CD4-positive, CD25-positive, alpha-beta regulatory T cell (primary cell): Measurements from ENCODE around the gene CSDE1. TPM values are rescaled to one million over a fixed set of nuclear protein-coding genes. Genes with fewer than 3 reads are reported as not detected.
A peak's percentile ranks its signal among the peaks of the same experiment; 100 is the strongest.

Source experiments
- ATAC-seq, 2 donors: fragments of 150-1000 bp; cut with Tn5 transposase; one replicate each; pipeline ENCODE4 v1.10.0; 2021; ENCODE audit warnings: low read depth in 2 of 2, moderate number of reproducible peaks in 2 of 2, moderate library complexity in 1 of 2
- DNase-seq, 3 donors: peaks; one replicate each; pipeline versions ENCODE4 v3.0.0 to v3.0.0-alpha.2; 2012 to 2022; ENCODE audit warnings: mixed read lengths in 1 of 3
- H3K27ac ChIP-seq: one replicate; pipeline ENCODE4 v1.7.0; 2013; ENCODE audit warnings: mild to moderate bottlenecking, low read length; ENCODE audit not compliant: insufficient read depth, poor library complexity, severe bottlenecking
- H3K27me3 ChIP-seq: one replicate; pipeline ENCODE4 v1.7.0; 2013; ENCODE audit warnings: low read length; ENCODE audit not compliant: control insufficient read depth, insufficient read depth
- H3K36me3 ChIP-seq: one replicate; pipeline ENCODE4 v1.7.0; 2013; ENCODE audit warnings: mild to moderate bottlenecking, low read length, moderate library complexity; ENCODE audit not compliant: control insufficient read depth, insufficient read depth
- H3K4me1 ChIP-seq: 2 replicates; pipeline ENCODE4 v1.7.0; 2013; ENCODE audit warnings: mild to moderate bottlenecking, low read length; ENCODE audit not compliant: insufficient read depth, control insufficient read depth, poor library complexity, severe bottlenecking
- H3K4me3 ChIP-seq: one replicate; pipeline ENCODE4 v1.7.0; 2013; ENCODE audit warnings: low read depth, mild to moderate bottlenecking, low read length, moderate library complexity
- H3K9me3 ChIP-seq, 2 experiments: 1 replicate in 1 of 2; 2 replicates in 1 of 2; pipeline ENCODE4 v1.7.0; 2013; ENCODE audit warnings: low read length in 2 of 2, mild to moderate bottlenecking in 1 of 2, moderate library complexity in 1 of 2; ENCODE audit not compliant: control insufficient read depth in 2 of 2
- H3K27ac Mint-ChIP-seq, 3 donors: one replicate each; pipeline ENCODE4 v1.8.0; 2020 to 2022; ENCODE audit warnings: mild to moderate bottlenecking in 3 of 3, mixed read lengths in 3 of 3, moderate library complexity in 2 of 3
- H3K27me3 Mint-ChIP-seq: one replicate; pipeline ENCODE4 v1.8.0; 2022; ENCODE audit warnings: mild to moderate bottlenecking, mixed read lengths
- H3K36me3 Mint-ChIP-seq: one replicate; pipeline ENCODE4 v1.8.0; 2020; ENCODE audit warnings: mixed read lengths
- H3K4me1 Mint-ChIP-seq, 4 donors: one replicate each; pipeline ENCODE4 v1.8.0; 2020 to 2022; ENCODE audit warnings: mixed read lengths in 4 of 4, mild to moderate bottlenecking in 1 of 4
- H3K4me3 Mint-ChIP-seq, 4 donors: one replicate each; pipeline ENCODE4 v1.8.0; 2020 to 2022; ENCODE audit warnings: mild to moderate bottlenecking in 4 of 4, mixed read lengths in 4 of 4, moderate library complexity in 3 of 4
- H3K9me3 Mint-ChIP-seq, 7 donors: one replicate each; pipeline ENCODE4 v1.8.0; 2020 to 2022; ENCODE audit warnings: mixed read lengths in 7 of 7, mild to moderate bottlenecking in 3 of 7, moderate library complexity in 2 of 7
- polyA plus RNA-seq, 4 donors: library from polyadenylated mRNA; unstranded; fragments of 300-500 nt; fragmentation: Illumina TruSeq; gene quantifications; one replicate each; pipeline ENCODE4 v1.2.3, GENCODE V29; 2021
- total RNA-seq: library from RNA; stranded (reverse); gene quantifications from one replicate; pipeline ENCODE4 v1.2.3, GENCODE V29; 2022

Gene CSDE1
- total and polyA plus RNA-seq, 5 donors from 2014 or later: 363 to 641 (median 367) TPM

GRCh38 chr1:114728553-114728952 lies 29.2 kb downstream of the CSDE1 start:
- H3K27me3 ChIP-seq: no peaks in the 10 kb centered on the region
- no peaks in the 10 kb centered on the region for H3K9me3 ChIP-seq
- H3K27me3 Mint-ChIP-seq: no peaks in the 10 kb centered on the region
- no peaks in the 10 kb centered on the region for H3K9me3 Mint-ChIP-seq
- no peak overlapping the region for H3K27ac Mint-ChIP-seq
- no peaks in the 10 kb centered on the region for H3K4me1 ChIP-seq
- peaks cover 65% of the 10 kb centered on the region for H3K36me3 Mint-ChIP-seq
- no peak overlapping the region for H3K27ac ChIP-seq
- ATAC-seq (no peak), DNase-seq (no peak)
- no peak overlapping the region for H3K4me3 Mint-ChIP-seq
- H3K36me3 ChIP-seq: peaks cover 99% of the 10 kb centered on the region
- H3K4me1 Mint-ChIP-seq: peaks cover 0 to 25% (median 8%) of the 10 kb centered on the region in 4 donors
- no peak overlapping the region for H3K4me3 ChIP-seq

- ATAC-seq (no peak), DNase-seq (no peak)
- H3K27me3 ChIP-seq: no peaks in the 10 kb centered on the region
- no peak overlapping the region for H3K27ac ChIP-seq
- no peaks in the 10 kb centered on the region for H3K9me3 Mint-ChIP-seq
- no peaks in the 10 kb centered on the region for H3K4me1 ChIP-seq
- H3K36me3 ChIP-seq: peaks cover 98% of the 10 kb centered on the region
- peaks cover 66% of the 10 kb centered on the region for H3K36me3 Mint-ChIP-seq
- peak overlapping the region in 1 of 3 donors; percentile 54 for H3K27ac Mint-ChIP-seq
- H3K27me3 Mint-ChIP-seq: no peaks in the 10 kb centered on the region
- H3K9me3 ChIP-seq: no peaks in the 10 kb centered on the region
- H3K4me3 ChIP-seq: no peak overlapping the region
- H3K4me1 Mint-ChIP-seq: peaks cover 0 to 13% (median 3%) of the 10 kb centered on the region in 4 donors
- no peak overlapping the region for H3K4me3 Mint-ChIP-seq
Measured at GRCh38 chr1:114725230-114725629, 32.6 kb downstream of the CSDE1 start.

GRCh38 chr1:114723915-114724314 lies 33.9 kb downstream of the CSDE1 start:
- H3K27me3 Mint-ChIP-seq: no peaks in the 10 kb centered on the region
- peaks cover 66% of the 10 kb centered on the region for H3K36me3 Mint-ChIP-seq
- ATAC-seq: no peak
- DNase-seq: no peak
- H3K4me1 ChIP-seq: no peaks in the 10 kb centered on the region
- H3K9me3 Mint-ChIP-seq: no peaks in the 10 kb centered on the region
- peaks cover 0 to 22% (median 3%) of the 10 kb centered on the region in 4 donors for H3K4me1 Mint-ChIP-seq
- H3K4me3 ChIP-seq: no peak overlapping the region
- H3K27ac Mint-ChIP-seq: no peak overlapping the region
- no peak overlapping the region for H3K27ac ChIP-seq
- H3K9me3 ChIP-seq: no peaks in the 10 kb centered on the region
- no peaks in the 10 kb centered on the region for H3K27me3 ChIP-seq
- peaks cover 99% of the 10 kb centered on the region for H3K36me3 ChIP-seq
- no peak overlapping the region for H3K4me3 Mint-ChIP-seq

DNA sequence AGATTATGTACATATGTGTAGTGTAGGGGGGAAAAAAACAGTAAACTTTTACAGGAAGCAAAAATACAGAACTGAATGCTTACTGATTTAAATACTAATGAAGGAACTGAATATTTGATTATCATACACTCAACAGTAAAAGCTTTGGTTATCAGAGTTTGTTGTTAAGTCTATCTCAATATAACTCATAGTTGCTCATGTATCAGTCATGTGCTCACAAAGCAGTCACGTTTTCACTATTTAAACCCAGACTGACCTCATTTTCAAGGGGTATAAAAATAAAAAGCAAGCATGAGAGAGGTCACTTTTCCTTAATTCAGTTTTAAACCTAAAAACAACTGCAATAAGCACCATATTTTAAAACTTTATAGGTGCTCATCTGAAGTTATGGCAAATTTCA lies 34.3 kb downstream of the CSDE1 start:
- H3K9me3 ChIP-seq: no peaks in the 10 kb centered on the region
- H3K36me3 Mint-ChIP-seq: peaks cover 67% of the 10 kb centered on the region
- H3K4me1 ChIP-seq: no peaks in the 10 kb centered on the region
- no peak for ATAC-seq
- no peak overlapping the region for H3K4me3 ChIP-seq
- no peaks in the 10 kb centered on the region for H3K9me3 Mint-ChIP-seq
- H3K27ac ChIP-seq: no peak overlapping the region
- no peak overlapping the region for H3K4me3 Mint-ChIP-seq
- no peaks in the 10 kb centered on the region for H3K27me3 ChIP-seq
- H3K27ac Mint-ChIP-seq: no peak overlapping the region
- no peak for DNase-seq
- peaks cover 0 to 22% (median 3%) of the 10 kb centered on the region in 4 donors for H3K4me1 Mint-ChIP-seq
- H3K36me3 ChIP-seq: peaks cover 99% of the 10 kb centered on the region
- no peaks in the 10 kb centered on the region for H3K27me3 Mint-ChIP-seq

- no peaks in the 10 kb centered on the region for H3K27me3 Mint-ChIP-seq
- peak overlapping the region in 1 of 4 donors; percentile 34 for H3K4me3 Mint-ChIP-seq
- peaks cover 80% of the 10 kb centered on the region for H3K36me3 ChIP-seq
- H3K27ac ChIP-seq: no peak overlapping the region
- H3K36me3 Mint-ChIP-seq: peaks cover 54% of the 10 kb centered on the region
- H3K9me3 ChIP-seq: no peaks in the 10 kb centered on the region
- DNase-seq (no peak), ATAC-seq (no peak)
- no peaks in the 10 kb centered on the region for H3K27me3 ChIP-seq
- peaks cover 12% of the 10 kb centered on the region for H3K4me1 ChIP-seq
- peak overlapping the region in 1 of 3 donors; percentile 61 for H3K27ac Mint-ChIP-seq
- H3K4me1 Mint-ChIP-seq: peaks cover 14 to 34% (median 17%) of the 10 kb centered on the region in 4 donors
- H3K9me3 Mint-ChIP-seq: no peaks in the 10 kb centered on the region
- H3K4me3 ChIP-seq: no peak overlapping the region
Measured at GRCh38 chr1:114720492-114720891, 37.3 kb downstream of the CSDE1 start.

DNA sequence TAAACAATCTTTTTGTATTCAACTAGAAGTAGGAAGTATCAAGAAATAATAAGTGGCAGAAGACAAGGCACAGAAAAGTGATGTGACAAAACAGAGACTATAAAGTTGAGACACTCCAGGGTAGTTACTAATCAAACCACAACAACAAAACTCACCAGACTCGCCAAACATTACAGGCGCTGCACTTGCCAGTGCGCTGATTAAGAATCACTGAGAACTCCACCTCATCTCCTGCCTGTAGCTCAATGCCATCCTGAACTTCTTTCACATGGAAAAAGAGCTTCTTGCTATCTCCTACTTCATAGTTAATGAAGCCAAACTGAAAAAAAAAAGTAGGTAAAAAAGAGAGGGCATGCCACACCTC lies 38.4 kb downstream of the CSDE1 start:
- H3K27ac ChIP-seq: no peak overlapping the region
- peaks cover 15 to 32% (median 20%) of the 10 kb centered on the region in 4 donors for H3K4me1 Mint-ChIP-seq
- DNase-seq: no peak
- H3K4me1 ChIP-seq: peaks cover 16% of the 10 kb centered on the region
- H3K27me3 ChIP-seq: no peaks in the 10 kb centered on the region
- no peak for ATAC-seq
- no peaks in the 10 kb centered on the region for H3K27me3 Mint-ChIP-seq
- peaks cover 69% of the 10 kb centered on the region for H3K36me3 ChIP-seq
- H3K4me3 Mint-ChIP-seq: peak overlapping the region in 2 of 4 donors; percentile 61
- H3K36me3 Mint-ChIP-seq: peaks cover 50% of the 10 kb centered on the region
- no peak overlapping the region for H3K4me3 ChIP-seq
- H3K9me3 Mint-ChIP-seq: no peaks in the 10 kb centered on the region
- H3K27ac Mint-ChIP-seq: no peak overlapping the region
- no peaks in the 10 kb centered on the region for H3K9me3 ChIP-seq

GRCh38 chr1:114718661-114719423 lies 38.9 kb downstream of the CSDE1 start:
- H3K4me1 ChIP-seq: peaks cover 16% of the 10 kb centered on the region
- no peak for ATAC-seq
- H3K36me3 Mint-ChIP-seq: peaks cover 46% of the 10 kb centered on the region
- no peaks in the 10 kb centered on the region for H3K9me3 ChIP-seq
- H3K27ac ChIP-seq: no peak overlapping the region
- H3K4me3 Mint-ChIP-seq: peak overlapping the region in 2 of 4 donors; percentile 61
- peaks cover 66% of the 10 kb centered on the region for H3K36me3 ChIP-seq
- peak overlapping the region in 2 of 3 donors; percentile 15 to 99 for H3K27ac Mint-ChIP-seq
- no peaks in the 10 kb centered on the region for H3K27me3 Mint-ChIP-seq
- no peaks in the 10 kb centered on the region for H3K27me3 ChIP-seq
- no peaks in the 10 kb centered on the region for H3K9me3 Mint-ChIP-seq
- peaks cover 17 to 30% (median 25%) of the 10 kb centered on the region in 4 donors for H3K4me1 Mint-ChIP-seq
- no peak for DNase-seq
- no peak overlapping the region for H3K4me3 ChIP-seq
